Activated T-helper 9 cell treated with anti-CD3 and anti-CD28 coated beads, Interleukin-2, amount 50 U/mL, for 16 hours (primary cell): Measurements from ENCODE around the gene GH2.
"Not testable (repeated sequence)": the region's sequence is repeated elsewhere in the genome, so short reads cannot be mapped to it uniquely, and the experiment has no call there.

Experiments
- DNase-seq: peaks from one replicate; pipeline ENCODE4 v3.0.0-alpha.2; 2020; ENCODE audit warnings: low read depth

GH2 gene

DNA sequence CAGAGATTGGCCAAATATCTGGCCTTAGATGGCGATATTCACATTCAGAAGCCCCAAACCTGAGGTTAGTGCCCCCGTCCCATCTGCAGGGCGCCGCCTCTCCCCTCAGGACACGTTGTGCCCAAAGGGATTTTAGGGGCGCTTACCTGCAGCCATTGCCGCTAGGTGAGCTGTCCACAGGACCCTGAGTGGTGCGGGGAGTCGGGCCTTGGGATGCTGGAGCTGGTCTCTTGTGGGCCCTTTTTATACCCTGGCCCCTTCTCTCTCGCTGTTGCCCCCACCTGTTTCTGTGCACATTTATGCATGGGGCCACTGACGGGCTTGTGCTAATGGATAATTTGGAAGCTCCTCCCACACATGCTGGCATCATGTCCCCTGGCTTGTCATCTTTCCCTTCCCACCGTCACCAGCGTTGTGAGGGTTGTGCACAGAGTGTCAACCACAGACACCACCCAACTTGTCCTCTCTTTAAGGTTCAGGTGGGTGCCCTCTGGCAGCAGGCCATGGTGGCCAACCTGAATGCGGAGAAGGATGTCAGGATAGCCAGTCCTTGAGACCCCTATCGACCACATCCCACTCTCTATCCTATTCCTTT is 29.4 kb upstream of the GH2 start, which contains the start of gene CSHL1:
CSHL1 (minus strand) TSS at position 218 of the 595 bp plus-strand sequence; CDS start at position 156, 62 bp downstream.
- DNase-seq, result no peak

DNA sequence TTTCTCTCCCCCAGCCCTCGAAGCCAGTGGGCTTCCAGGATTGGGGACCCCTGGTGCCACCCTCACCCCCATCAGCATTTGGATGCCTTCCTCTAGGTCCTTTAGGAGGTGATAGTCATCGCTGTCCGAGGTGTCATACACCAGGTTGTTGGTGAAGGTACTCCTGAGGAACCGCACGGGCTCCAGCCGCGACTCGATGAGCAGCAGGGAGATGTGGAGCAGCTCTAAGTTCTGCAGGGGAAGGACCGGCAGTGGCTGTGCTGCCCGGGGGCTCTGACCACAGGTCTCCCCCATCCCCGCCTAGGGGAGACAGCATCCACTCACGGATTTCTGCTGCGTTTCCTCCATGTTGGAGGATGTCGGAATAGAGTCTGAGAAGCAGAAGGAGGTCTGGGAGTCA is 28.4 kb upstream of the GH2 start:
- no peak for DNase-seq

DNA sequence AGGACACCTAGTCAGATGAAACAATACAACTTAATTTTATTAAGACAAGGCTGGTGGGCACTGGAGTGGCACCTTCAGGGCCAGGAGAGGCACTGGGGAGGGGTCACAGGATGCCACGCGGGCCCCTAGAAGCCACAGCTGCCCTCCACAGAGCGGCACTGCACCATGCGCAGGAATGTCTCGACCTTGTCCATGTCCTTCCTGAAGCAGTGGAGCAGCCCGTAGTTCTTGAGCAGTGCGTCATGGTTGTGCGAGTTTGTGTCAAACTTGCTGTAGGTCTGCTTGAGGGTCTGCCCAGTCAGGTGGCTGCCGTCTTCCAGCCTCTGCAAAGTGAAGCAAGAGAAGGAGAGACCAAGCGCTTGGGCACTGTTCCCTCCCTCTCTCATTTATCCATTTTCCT is 27.8 kb upstream of the GH2 start:
- DNase-seq, result not testable (repeated sequence)

DNA sequence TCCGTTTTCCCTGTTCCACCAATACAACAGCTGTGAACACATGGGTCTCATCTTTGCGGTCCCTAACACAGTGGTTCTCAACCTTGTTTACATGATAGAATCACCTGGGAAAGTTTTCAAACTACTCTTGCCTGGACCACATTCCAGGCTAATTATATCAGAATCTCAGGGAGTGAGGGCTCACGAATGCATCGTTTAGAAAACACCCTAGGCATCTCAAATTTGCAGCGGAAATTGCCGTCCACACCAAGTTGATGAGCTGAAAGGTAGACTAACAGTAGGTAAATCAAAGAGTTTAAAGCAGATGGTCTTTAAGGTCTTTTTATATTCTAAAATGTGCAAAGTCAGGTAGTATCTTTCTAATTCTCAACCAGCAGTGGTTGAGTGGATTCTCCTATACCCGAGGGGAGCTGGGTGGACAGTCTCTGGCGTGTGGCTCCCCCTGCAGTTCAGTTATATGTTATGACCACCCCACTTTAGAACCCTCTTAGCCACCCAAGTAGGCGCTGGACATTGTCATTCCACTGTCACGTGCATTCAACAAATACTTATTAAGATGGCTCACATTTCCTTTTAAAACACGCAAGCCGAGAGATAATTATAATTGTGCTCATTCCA is 25.5 kb upstream of the GH2 start:
- not testable (repeated sequence) for DNase-seq

DNA sequence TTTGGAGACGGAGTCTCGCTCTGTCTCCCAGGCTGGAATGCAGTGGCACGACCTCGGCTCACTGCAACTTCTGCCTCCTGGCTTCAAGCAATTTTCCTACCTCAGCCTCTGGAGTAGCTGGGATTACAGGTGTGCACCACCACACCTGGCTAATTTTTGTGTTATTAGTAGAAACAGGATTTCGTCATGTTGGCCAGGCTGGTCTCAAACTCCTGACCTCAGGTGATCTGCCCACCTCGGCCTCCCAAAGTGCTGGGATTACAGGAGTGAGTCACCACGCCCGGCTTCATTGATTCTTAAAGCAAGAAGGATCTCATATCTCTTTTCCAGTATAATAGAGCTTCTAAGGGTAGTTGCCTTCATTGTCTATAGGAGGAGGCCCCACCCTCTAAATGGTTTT is 23.1 kb upstream of the GH2 start:
- not testable (repeated sequence) for DNase-seq

DNA sequence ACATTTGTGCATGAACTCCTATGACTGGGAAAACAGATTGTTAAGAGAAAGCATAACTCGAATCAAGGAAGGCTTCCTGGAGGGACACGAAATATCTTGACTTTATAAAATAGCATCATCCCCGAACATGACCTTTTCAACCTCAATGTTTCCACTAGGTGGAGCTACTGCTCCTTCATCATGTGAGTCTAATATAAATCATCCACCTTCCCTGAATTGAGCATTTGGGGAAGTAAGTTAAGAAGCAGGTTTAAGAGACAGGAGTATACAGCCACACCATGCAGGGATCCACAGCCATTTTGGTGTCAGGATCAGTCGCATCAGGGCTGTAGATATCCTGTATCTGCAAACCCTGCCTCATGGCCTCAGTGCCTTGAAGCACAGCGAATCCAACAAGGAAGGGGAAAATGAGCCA is 22.1 kb upstream of the GH2 start:
- not testable (repeated sequence) for DNase-seq

DNA sequence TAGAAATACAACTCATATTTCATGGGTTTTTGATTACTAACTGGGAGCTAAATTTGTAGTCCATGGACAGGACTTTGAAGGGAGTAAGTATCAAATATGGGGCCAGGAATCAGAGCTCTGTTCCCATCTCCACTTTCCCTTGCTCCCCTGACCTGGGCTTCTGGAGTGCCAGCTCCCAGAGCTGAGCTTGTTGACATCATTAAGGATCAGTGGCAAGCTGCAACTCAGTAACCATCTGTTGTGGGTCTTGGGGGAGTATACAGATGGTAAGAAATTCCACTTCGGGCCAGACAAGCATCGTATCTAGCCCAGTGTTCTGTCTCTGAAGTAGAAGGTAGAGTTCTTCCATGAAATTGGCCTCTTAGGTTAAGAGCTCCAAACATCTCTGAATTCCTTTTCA is 20.2 kb upstream of the GH2 start:
- DNase-seq, result not testable (repeated sequence)

DNA sequence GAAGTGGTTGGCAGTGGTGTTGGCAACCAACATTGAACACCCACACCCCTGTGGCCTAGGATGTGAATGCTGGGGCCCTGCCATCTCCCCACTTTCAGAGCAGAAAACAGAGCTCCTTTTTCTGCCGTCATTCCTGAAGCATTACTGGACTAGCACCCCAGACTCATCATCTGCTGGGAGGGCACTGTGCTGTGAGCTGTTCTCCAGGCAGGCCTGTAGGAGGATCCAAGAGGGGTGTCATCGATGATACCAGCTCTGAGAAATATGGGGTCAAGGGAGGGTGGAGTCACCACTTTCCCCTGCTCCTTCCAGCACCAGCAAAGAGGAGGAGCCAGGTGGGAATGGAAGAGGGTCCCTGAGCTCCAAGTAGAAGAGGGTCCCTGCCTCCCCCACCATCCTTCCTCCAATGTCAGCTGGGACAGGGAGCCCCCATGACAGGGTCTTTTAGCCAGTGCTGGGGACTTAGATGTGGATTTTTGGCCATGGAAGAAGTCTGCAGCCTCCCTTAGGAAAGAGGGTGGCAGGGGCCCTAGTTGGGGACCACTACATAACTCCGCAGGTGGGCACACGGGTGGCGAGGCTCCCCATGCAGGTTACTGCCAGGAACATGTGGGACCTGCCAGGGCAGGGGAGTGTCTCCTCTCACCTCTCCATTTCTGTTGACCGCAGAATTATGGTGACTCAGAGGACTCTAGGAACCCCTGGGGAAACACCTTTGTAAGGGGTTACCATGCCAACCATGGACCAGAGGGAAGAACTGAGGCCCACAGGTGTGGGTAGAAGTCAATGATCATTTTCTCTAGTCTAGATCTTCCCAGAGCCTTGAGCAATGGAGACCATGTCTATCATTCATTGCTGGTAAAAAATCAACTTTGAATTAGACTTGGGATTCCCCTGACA is 17.4 kb upstream of the GH2 start:
- DNase-seq, result peak; percentile 36

DNA sequence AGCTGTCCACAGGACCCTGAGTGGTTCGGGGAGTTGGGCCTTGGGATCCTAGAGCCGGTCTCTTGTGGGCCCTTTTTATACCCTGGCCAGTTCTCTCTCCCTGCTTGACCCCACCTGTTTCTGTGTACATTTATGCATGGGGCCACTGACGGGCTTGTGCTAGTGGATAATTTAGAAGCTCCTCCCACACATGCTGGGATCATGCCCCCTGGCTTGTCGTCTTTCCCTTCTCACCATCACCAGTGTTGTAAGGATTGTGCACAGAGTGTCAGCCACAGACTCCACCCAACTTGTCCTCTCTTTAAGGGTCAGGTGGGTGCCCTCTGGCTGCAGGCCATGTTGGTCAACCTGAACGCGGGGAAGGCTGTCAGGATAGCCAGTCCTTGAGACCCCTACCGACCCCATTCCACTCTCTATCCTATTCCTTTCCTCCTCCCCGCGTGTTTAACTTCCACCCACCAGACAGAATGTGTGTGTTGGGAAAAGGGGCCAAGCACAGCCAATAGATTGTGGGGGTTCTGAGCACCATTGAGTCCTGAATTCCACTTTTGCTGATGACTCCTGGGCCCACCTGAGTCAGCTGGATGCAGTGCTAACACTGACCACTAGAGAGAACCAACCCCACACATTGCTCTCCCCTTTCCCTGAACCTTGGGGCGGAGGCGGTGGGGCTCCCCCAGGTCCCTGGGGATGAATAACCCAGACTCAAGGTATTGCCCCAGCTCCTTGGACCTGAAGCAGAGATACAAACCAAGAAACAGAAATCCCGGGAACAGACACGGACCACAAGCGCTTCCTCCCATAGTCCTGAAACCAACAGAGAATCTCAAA is 15.0 kb upstream of the GH2 start, which contains the start of gene CSH1:
CSH1 (minus strand) TSS at position 51 of the 831 bp plus-strand sequence. CDS start 63 bp downstream, outside the sequence.
- DNase-seq, result not testable (repeated sequence)

DNA sequence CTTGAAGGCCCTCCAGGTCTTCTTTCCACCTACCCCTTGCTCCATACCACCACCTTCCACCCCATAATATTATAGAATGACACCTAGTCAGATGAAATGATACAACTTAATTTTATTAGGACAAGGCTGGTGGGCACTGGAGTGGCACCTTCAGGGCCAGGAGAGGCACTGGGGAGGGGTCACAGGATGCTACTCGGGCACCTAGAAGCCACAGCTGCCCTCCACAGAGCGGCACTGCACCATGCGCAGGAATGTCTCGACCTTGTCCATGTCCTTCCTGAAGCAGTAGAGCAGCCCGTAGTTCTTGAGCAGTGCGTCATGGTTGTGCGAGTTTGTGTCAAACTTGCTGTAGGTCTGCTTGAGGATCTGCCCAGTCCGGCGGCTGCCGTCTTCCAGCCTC is 13.1 kb upstream of the GH2 start:
- DNase-seq, result not testable (repeated sequence)

DNA sequence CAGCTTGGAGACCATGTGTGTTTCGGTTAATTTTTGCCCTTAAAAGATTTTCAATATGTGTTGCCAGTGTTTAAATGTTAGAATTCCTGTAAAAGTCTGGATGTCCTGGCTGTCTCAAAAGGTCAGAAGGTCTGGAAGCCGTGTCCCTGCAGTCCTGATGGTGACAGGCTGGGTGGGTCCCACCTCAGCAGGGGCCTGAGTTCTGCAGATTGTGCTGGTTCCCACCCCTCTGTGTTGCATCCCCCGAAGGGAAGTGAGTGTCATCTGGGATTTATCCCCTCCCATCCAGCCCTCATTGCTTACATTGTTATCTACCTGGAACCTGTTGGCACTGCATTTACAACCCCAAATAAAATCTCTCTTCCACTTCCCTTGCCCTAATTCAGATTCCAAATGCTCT is 12.3 kb upstream of the GH2 start:
- DNase-seq, result not testable (repeated sequence)

DNA sequence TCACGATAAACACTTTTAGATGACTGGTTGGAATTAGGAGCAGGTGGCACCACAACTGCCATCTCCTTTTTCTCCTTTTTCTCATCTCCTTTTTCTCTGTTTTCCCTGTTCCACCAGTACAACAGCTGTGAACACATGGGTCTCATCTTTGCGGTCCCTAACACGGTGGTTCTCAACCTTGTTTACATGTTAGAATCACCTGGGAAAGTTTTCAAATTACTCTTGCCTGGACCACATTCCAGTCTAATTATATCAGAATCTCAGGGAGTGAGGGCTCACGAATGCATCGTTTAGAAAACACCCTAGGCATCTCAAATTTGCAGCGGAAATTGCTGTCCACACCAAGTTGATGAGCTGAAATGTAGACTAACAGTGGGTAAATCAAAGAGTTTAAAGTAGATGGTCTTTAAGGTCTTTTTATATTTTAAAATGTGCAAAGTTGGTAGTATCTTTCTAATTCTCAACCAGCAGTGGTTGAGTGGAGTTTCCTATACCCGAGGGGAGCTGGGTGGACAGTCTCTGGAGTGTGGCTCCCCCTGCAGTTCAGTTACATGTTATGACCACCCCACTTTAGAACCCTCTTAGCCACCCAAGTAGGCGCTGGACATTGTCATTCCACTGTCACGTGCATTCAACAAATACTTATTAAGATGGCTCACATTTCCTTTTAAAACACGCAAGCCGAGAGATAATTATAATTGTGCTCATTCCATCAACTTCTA is 10.7 kb upstream of the GH2 start:
- DNase-seq, result not testable (repeated sequence)

DNA sequence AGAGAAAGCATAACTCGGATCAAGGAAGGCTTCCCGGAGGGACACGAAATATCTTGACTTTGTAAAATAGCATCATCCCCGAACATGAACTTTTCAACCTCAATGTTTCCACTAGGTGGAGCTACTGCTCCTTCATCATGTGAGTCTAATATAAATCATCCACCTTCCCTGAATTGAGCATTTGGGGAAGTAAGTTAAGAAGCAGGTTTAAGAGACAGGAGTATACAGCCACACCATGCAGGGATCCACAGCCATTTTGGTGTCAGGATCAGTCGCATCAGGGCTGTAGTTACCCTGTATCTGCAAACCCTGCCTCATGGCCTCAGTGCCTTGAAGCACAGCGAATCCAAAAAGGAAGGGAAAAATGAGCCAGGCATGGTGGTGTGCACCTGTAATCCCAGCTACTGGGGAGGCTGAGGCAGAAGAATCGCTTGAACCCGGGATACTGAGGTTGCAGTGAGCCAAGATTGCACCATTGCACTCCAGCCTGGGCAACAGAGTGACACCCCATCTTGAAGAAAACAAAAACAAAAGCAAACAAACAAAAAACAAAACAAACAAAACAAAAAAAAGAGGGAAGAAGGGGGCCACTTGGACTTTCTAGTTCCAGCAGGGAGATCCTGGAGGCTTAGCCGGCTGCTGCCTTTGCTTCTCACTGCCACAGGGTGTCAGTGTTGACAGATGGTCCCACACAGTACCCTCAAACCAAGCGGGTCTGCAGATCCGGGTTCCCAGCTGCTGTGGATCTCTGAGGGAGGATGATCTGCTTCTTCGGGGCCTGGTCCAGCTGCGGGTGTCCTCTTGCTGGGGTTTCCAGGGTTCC is 7.5 kb upstream of the GH2 start:
- DNase-seq, result not testable (repeated sequence)

DNA sequence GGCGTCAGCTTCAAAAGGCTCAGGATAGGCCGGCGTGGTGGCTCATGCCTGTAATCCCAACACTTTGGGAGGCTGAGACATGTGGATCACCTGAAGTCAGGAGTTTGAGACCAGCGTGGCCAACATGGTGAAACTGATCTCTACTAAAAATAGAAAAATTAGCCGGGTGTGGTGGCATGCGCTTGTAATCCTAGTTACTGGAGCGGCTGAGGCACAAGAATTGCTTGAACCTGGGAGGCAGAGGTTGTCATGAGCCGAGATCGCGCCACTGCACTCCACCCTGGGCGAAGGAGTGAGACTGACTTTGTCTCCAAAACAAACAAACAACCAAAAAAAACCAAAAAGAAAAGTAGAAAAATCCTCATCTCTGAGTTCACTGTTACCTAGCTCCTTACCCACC is 3.4 kb upstream of the GH2 start:
- DNase-seq, result not testable (repeated sequence)

DNA sequence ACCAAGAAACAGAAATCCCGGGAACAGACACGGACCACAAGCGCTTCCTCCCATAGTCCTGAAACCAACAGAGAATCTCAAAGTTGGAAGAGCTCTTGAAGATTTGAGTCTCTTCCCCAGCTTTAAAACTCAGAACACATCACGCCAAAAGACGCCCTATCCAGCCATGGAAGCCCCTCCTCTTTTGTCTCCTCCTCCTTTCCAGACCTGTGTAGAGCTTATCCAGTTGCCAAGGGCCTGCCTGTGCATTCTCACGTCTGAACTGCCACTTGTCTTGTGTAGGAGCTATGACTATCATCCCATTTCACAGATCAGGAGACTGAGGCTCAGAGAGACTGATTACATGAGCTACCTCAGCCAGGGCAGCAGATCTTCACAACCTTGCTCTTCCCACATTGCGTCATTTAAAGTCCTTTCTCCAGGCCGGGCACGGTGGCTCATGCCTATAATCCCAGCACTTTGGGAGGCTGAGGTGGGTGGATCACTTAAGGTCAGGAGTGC is 932 bp upstream of the GH2 start:
- DNase-seq, result not testable (repeated sequence)

DNA sequence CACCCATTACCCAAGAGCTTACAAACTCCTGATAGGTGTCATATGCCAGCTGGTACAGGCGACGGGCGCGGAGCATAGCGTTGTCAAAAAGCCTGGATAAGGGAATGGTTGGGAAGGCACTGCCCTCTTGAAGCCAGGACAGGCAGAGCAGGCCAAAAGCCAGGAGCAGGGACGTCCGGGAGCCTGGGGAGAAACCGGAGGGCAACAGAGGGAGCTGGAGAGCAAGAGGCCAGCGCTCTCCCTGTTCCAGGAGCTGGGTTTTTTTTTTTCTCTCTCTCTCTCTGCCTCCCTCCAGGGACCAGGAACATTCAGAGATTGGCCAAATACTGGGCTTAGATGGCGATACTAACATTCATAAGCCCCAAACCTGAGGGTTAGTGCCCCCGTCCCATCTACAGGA is 407 bp downstream of the GH2 start:
- DNase-seq, result not testable (repeated sequence)

DNA sequence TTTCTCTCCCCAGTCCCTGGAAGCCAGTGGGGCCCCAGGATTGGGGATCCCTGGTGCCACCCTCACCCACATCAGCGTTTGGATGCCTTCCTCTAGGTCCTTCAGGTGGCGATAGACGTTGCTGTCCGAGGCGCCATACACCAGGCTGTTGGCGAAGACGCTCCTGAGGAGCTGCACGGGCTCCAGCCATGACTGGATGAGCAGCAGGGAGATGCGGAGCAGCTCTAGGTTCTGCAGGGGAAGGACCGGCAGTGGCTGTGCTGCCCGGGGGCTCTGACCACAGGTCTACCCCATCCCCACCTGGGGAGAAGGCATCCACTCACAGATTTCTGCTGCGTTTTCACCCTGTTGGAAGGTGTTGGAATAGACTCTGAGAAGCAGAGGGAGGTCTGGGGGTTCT is 1.0 kb downstream of the GH2 start:
- no peak for DNase-seq

DNA sequence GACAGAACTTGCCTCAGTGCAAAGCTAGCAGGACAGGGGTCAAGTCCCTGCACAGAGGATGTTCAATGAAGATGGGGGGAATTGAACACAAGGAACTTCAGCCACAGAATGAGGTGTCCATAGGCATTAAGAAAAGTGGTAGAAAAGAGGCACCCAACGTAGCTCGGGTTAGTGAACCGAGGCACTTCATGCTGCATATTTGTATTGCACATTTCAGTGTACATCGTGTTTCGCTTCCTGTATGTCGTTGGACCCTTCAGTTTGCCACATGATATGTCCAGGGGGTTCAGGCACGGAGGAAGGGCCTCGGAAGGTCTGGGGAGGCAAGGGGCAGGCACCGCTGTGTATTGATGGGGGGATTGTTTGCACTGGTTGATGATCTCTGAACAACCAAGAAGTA is 3.3 kb downstream of the GH2 start:
- DNase-seq, result not testable (repeated sequence)

DNA sequence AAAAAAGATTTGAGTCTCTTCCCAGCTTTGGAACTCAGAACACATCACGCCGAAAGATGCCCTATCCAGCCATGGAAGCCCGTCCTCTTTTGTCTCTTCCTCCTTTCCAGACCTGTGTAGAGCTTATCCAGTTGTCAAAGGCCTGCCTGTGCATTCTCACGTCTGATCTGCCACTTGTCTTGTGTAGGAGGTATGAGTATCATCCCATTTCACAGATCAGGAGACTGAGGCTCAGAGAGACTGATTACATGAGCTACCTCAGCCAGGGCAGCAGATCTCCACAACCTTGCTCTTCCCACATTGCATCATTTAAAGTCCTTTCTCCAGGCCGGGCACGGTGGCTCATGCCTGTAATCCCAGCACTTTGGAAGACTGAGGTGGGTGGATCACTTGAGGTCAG is 7.1 kb downstream of the GH2 start:
- not testable (repeated sequence) for DNase-seq

DNA sequence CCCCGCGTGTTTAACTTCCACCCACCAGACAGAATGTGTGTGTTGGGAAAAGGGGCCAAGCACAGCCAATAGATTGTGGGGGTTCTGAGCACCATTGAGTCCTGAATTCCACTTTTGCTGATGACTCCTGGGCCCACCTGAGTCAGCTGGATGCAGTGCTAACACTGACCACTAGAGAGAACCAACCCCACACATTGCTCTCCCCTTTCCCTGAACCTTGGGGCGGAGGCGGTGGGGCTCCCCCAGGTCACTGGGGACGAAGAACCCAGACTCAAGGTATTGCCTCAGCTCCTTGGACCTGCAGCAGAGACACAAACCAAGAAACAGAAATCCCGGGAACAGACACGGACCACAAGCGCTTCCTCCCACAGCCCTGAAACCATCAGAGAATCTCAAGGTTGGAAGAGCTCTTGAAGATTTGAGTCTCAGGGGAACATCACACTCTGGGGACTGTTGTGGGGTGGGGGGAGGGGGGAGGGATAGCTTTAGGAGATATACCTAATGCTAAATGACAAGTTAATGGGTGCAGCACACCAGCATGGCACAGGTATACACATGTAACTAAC is 7.6 kb downstream of the GH2 start:
- not testable (repeated sequence) for DNase-seq
